ENCODE results near the gene TSR3.

- TF ChIP-seq RAD21 (IDR thresholded peaks at IDR 0.05; ENCODE audit: low read depth), result no peak
- TF ChIP-seq EP300 (IDR thresholded peaks at IDR 0.05; ENCODE audit: borderline replicate concordance), result no peak
- TF ChIP-seq ZBTB7A (IDR thresholded peaks at IDR 0.05; ENCODE audit: low read depth), result no peak
- TF ChIP-seq MAX (IDR thresholded peaks at IDR 0.05), result no peak
- no peak for TF ChIP-seq NFIC (IDR thresholded peaks at IDR 0.05)
- TF ChIP-seq CREB1 (IDR thresholded peaks at IDR 0.05; ENCODE audit: low read depth), result no peak
These were observed 41.1 kb upstream of the TSR3 start for GRCh38 chr16:1392826-1393225.

Measured in Ishikawa (cell line).